Measurements from ENCODE around the gene BICRA.

Gene BICRA

GRCh38 chr19:47697863-47698609 is 89.1 kb downstream of the BICRA start:
- H3K27ac ChIP-seq (replicated peaks), result no peak overlapping the region
- TF ChIP-seq SPI1 (IDR thresholded peaks at IDR 0.05; ENCODE audit: borderline replicate concordance, low read depth), result peak; percentile 79; the same call in 1 of the 2 replicates
- no peak for TF ChIP-seq REST (IDR thresholded peaks at IDR 0.05; ENCODE audit: insufficient replicate concordance, low read depth)
- TF ChIP-seq GABPA (IDR thresholded peaks at IDR 0.05; ENCODE audit: low read depth), result no peak
- no peak for TF ChIP-seq POLR2AphosphoS5 (IDR thresholded peaks at IDR 0.05; ENCODE audit: low read depth)
- peak; percentile 99 for TF ChIP-seq CTCF (IDR thresholded peaks at IDR 0.05; ENCODE audit: insufficient read depth, low read length)
- no peaks in the 10 kb centered on the region for H3K27me3 ChIP-seq (ENCODE audit: insufficient read depth, poor library complexity, severe bottlenecking)
- peak; percentile 66 to 76 for DNase-seq (ENCODE audit: low read depth in 1 of 2, low spot score in 1 of 2)
- no peak overlapping the region for H3K4me3 ChIP-seq (replicated peaks; ENCODE audit: insufficient read depth, low read length)

- Histone ChIP-seq H3K27me3 (ENCODE audit: insufficient read depth, poor library complexity, severe bottlenecking) (no peaks in the 10 kb centered on the region), H3K27ac (replicated peaks) (no peak overlapping the region), H3K4me3 (replicated peaks; ENCODE audit: insufficient read depth, low read length) (no peak overlapping the region)
- TF ChIP-seq REST (IDR thresholded peaks at IDR 0.05; ENCODE audit: insufficient replicate concordance, low read depth) (no peak), SPI1 (IDR thresholded peaks at IDR 0.05; ENCODE audit: borderline replicate concordance, low read depth) (no peak), CTCF (IDR thresholded peaks at IDR 0.05; ENCODE audit: insufficient read depth, low read length) (no peak)
- DNase-seq (ENCODE audit: low read depth in 1 of 2, low spot score in 1 of 2), result no peak
Measured at GRCh38 chr19:47698631-47699359, 89.9 kb downstream of the BICRA start.

- H3K27ac ChIP-seq (replicated peaks), result no peak overlapping the region
- TF ChIP-seq CTCF (IDR thresholded peaks at IDR 0.05; ENCODE audit: insufficient read depth, low read length) (peak; percentile 94), POLR2AphosphoS5 (IDR thresholded peaks at IDR 0.05; ENCODE audit: low read depth) (no peak)
Measured at GRCh38 chr19:47699360-47699917, 90.5 kb downstream of the BICRA start.

More at GRCh38 chr19:47699360-47699917, 90.5 kb downstream of the BICRA start:
- DNase-seq (ENCODE audit: low read depth in 1 of 2, low spot score in 1 of 2), result peak; percentile 21 to 47
- no peaks in the 10 kb centered on the region for H3K27me3 ChIP-seq (ENCODE audit: insufficient read depth, poor library complexity, severe bottlenecking)
- H3K4me3 ChIP-seq (replicated peaks; ENCODE audit: insufficient read depth, low read length), result no peak overlapping the region

Data from HL-60 (cell line).